Retinal pigment epithelial cell (primary cell): Measurements from ENCODE around the gene TRIM62.

Experiments
- DNase-seq: peaks from one replicate; pipeline ENCODE4 v3.0.0-alpha.2; 2010; ENCODE audit warnings: low read depth
- H3K4me3 ChIP-seq: 2 replicates; pipeline ENCODE4 v1.5.1; 2011; ENCODE audit warnings: mild to moderate bottlenecking, low read length, control low read depth, moderate library complexity
- TF ChIP-seq, protein P1 (sequence below): conservative IDR thresholded peaks from 2 replicates; pipeline ENCODE4 v1.5.1; 2011; ENCODE audit warnings: low read depth, low read length, control low read depth, inconsistent platforms

The TRIM62 gene

DNA sequence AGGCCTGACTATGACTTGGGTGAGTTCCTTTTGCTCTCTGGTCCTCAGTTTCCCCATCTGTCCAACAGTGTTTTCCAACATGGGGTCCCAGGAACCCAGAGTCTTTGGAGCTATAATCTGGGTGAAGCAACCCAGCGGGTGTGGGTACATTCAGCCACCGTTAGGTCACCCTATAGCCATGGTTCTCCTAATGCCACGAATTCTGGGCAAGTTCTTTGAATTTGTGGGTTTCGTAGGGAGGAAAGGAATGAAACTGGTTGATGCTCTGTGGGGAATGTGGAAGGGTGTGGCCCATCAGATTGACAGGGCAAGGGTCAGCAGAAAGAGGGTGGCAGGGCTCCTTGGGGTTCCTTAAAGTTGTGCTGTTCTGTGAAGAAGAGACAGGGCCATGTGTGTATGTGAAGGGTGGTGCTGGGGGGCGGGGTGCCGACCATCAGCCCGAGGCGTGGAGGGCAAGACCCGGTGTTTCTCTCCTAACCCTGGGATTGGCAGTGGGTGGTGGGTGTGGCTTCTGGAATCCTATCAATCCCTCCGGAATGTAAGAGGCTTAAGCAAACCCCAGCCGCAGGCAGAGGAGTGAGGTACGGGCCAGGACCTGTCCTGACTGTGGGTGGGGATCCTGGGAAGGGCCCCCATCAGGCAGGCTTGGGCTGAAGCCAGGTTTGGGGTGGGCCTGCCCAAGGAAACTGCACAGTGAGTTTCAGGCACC is 39.0 kb upstream of the TRIM62 start:
- H3K4me3 ChIP-seq: no peak overlapping the region
- DNase-seq: peak; percentile 69
- TF ChIP-seq, protein P1, sequence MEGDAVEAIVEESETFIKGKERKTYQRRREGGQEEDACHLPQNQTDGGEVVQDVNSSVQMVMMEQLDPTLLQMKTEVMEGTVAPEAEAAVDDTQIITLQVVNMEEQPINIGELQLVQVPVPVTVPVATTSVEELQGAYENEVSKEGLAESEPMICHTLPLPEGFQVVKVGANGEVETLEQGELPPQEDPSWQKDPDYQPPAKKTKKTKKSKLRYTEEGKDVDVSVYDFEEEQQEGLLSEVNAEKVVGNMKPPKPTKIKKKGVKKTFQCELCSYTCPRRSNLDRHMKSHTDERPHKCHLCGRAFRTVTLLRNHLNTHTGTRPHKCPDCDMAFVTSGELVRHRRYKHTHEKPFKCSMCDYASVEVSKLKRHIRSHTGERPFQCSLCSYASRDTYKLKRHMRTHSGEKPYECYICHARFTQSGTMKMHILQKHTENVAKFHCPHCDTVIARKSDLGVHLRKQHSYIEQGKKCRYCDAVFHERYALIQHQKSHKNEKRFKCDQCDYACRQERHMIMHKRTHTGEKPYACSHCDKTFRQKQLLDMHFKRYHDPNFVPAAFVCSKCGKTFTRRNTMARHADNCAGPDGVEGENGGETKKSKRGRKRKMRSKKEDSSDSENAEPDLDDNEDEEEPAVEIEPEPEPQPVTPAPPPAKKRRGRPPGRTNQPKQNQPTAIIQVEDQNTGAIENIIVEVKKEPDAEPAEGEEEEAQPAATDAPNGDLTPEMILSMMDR: no peak

DNA sequence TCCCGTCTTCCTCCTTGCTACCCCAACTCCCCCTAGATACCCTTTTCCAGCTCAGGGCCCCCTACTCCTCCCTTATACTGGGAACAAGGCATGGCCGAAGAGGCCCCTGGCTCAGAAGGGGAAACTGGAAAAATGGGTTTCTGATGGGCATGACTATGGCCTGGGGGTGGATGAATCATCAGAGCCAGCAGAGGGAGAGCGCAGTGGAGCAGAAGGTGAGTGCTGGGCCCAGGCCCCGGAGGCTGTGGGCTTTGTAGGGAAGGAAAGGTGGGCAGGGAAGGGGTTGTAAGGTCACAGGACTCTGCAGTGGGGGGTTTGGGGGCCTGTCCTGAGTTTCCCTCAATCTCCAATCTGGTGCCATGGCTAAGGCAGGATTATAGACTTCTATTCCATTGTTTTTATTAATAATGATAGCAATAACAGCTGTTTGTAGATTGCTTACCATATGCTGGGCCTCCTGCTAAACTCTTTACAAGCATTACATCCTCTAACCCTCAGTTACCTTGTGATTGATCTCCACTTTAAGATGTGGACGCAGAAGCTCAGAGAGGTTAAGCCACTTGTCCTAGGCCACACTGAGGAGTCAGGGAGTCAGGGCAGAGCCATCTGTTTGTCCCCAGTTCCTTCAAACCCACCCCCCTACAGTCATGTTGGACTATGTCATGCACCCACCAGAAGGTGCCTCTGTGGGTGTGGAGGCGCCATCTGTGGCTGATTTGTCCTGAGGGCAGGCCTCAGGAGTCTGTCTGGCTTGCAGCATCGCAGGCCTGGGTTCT is 38.2 kb upstream of the TRIM62 start:
- H3K4me3 ChIP-seq: no peak overlapping the region
- DNase-seq: no peak
- TF ChIP-seq, protein P1: peak; percentile 17

DNA sequence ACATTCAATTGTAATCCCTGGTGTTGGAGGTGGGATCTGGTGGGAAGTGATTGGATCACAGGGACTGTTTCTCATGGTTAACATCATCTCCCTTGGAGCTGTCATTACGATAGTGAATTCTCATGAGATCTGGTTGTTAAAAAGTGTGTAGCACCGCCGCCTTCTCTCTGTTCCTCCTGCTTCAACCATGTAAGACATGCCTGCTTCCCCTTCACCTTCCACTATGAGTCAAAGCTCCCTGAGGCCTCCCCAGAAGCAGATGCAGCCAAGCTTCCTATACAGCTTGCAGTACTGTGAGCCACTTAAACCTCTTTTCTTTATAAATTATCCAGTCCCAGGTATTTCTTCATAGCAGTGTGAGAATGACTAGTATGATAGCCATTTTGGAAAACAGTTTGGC is 30.1 kb upstream of the TRIM62 start:
- no peak overlapping the region for H3K4me3 ChIP-seq
- DNase-seq: no peak
- TF ChIP-seq, protein P1: no peak

DNA sequence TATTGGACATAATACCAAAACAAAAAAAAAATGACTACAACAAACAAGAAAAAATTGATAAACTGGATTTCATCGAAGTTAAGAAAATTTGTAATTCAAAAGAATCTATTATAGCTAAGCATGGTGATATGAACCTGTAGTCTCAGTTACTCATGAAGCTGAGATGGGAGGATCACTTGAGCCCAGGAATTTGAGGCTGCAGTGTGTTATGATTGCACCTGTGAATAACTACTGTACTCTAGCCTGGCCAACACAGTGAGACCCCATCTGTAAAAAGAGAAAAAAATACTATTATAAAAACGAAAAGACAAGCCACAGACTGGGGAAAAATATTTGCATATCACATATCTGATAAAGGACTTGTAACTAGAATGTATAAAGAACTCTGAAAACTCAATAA is 24.5 kb upstream of the TRIM62 start:
- H3K4me3 ChIP-seq: no peak overlapping the region
- TF ChIP-seq, protein P1: no peak
- no peak for DNase-seq

DNA sequence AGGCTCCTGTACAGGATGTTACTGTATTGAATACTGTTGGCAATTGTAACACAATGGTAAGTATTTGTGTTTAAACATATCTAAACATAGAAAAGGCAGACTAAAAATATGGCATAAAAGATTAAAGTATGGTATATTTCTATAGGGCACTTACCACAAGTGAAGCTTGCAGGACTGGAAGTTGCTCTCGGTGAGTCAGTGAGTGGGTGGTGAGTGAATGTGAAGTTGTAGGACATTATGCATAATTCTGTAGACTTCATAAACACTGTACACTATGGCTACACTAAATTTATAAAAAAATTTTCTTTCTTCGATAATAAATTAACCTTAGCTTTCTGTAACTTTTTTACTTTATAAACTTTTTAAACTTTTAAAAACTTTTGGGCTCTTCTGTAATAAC is 13.7 kb upstream of the TRIM62 start:
- DNase-seq: no peak
- no peak overlapping the region for H3K4me3 ChIP-seq
- TF ChIP-seq, protein P1: no peak

DNA sequence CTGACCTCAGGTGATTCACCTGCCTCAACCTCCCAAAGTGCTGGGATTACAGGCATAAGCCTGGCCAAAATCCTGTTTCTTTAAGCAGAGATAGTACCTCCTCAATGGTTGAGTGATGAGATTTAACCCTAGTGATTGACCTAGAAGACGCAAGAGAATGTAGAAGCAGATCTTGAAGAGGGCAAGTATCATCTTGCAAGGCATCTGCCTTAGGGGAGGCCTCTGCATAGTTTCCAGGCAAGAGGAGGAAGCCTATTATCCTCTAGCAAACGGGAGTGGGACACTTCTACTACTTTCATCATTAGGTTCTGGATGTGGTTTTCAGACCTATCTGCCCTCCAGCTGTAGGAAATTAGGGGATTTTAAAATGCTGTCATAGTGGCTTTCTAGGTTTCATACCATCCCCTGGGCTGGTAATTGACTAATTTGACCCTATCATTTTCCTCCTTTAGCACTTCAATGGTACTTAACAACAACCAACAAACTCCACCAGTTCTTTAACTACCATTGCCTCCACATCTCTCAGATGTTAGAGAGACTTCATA is 10.0 kb upstream of the TRIM62 start:
- DNase-seq: no peak
- TF ChIP-seq, protein P1: no peak
- H3K4me3 ChIP-seq: no peak overlapping the region
